ENCODE measurements around the gene ARRB2. TPM values are rescaled to one million over a fixed set of nuclear protein-coding genes. Genes with fewer than 3 reads are reported as not detected.
A peak's percentile ranks its signal among the peaks of the same experiment; 100 is the strongest.

Gene ARRB2
- total and polyA plus RNA-seq, 2 of the 13 experiments (the other 11 are each of a cell fraction or from before 2014, with no cell fraction given) = 21.5 to 49.2 TPM

DNA sequence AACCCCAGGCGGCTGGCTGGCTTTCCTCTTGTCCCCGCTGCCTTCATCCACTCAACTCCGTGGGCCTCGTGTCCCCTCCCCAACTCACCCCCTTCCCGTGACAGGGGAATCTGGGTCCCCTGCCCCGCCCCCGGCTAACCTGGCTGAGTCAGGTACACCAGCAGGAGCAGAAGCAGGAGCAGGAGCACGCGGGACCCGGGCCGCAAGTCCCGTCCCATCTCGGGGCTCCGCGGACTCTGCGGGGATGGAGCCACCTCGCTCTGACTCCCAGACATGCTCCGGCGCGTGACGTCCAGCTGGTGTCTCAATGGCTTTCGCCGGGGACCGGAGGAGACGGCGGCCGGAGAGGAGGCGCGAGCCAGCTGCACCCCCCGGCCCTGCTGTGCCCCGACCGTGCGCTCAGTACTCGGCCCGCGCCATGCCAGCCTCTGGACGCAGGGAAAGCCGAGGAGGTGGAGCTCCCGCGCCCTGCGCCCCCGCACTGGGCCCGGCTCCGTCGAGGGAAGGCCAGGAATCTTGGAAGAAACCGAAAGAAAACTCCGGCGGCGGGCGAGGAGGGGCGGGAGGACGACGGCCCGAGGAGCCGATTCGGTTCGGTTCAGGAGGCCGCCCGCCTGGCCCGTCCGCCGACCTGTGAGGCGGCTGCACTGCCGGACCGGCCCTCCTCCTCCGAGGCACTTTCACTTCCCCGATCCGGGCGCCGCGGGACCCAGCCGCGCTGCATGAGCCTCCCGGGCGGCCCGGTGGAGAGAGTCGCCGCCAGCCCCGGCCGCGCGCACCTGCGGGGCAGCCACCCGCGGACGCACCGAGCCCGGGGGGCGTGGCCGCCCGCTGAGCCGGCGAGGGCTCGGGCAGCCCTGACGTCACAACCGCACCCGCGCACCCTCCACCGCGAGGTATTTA, 28.9 kb downstream of the ARRB2 start, which contains the start of the genes CXCL16 and ZMYND15 (continued):
- TF ChIP-seq, protein P1, sequence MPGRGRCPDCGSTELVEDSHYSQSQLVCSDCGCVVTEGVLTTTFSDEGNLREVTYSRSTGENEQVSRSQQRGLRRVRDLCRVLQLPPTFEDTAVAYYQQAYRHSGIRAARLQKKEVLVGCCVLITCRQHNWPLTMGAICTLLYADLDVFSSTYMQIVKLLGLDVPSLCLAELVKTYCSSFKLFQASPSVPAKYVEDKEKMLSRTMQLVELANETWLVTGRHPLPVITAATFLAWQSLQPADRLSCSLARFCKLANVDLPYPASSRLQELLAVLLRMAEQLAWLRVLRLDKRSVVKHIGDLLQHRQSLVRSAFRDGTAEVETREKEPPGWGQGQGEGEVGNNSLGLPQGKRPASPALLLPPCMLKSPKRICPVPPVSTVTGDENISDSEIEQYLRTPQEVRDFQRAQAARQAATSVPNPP (CRISPR knock-in tag; IDR thresholded peaks at IDR 0.05) = no peak
- 0 out of 2 replicates have a peak, but pooled peaks have one; percentile 45 for TF ChIP-seq RARG (CRISPR knock-in tag; IDR thresholded peaks at IDR 0.05; ENCODE audit: low read depth)
- no peak for TF ChIP-seq NAIF1 (CRISPR knock-in tag; IDR thresholded peaks at IDR 0.05; ENCODE audit: borderline replicate concordance)
- no peak; the same call in 1 of the 2 replicates for TF ChIP-seq ZNF143 (CRISPR knock-in tag; IDR thresholded peaks at IDR 0.05)
- TF ChIP-seq, protein P2, sequence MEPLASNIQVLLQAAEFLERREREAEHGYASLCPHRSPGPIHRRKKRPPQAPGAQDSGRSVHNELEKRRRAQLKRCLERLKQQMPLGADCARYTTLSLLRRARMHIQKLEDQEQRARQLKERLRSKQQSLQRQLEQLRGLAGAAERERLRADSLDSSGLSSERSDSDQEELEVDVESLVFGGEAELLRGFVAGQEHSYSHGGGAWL (CRISPR knock-in tag; IDR thresholded peaks at IDR 0.05) = no peak; the same call in 1 of the 2 replicates
- TF ChIP-seq MED13 (CRISPR knock-in tag; IDR thresholded peaks at IDR 0.05) = no peak
- no peak; the same call in 1 of the 2 replicates for TF ChIP-seq ZNF841 (CRISPR knock-in tag; IDR thresholded peaks at IDR 0.05; ENCODE audit: borderline replicate concordance)
- TF ChIP-seq, protein P3, sequence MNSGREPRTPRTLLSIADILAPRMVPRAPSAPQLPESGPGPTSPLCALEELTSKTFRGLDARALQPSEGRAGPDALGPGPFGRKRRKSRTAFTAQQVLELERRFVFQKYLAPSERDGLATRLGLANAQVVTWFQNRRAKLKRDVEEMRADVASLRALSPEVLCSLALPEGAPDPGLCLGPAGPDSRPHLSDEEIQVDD (CRISPR knock-in tag; IDR thresholded peaks at IDR 0.05; ENCODE audit: borderline replicate concordance) = no peak
- 0 out of 2 replicates have a peak, but pooled peaks have one; percentile 40 for TF ChIP-seq HNRNPL (IDR thresholded peaks at IDR 0.05; ENCODE audit: low read depth, low read length)
- TF ChIP-seq SNRNP70 (IDR thresholded peaks at IDR 0.05; ENCODE audit: low read depth, low read length) = no peak
- peak; percentile 80; the same call in 1 of the 2 replicates for TF ChIP-seq MTF2 (CRISPR knock-in tag; IDR thresholded peaks at IDR 0.05; ENCODE audit: borderline replicate concordance)
- TF ChIP-seq MATR3 (CRISPR knock-in tag; IDR thresholded peaks at IDR 0.05) = no peak
- TF ChIP-seq, protein P4, sequence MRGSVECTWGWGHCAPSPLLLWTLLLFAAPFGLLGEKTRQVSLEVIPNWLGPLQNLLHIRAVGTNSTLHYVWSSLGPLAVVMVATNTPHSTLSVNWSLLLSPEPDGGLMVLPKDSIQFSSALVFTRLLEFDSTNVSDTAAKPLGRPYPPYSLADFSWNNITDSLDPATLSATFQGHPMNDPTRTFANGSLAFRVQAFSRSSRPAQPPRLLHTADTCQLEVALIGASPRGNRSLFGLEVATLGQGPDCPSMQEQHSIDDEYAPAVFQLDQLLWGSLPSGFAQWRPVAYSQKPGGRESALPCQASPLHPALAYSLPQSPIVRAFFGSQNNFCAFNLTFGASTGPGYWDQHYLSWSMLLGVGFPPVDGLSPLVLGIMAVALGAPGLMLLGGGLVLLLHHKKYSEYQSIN (CRISPR knock-in tag; IDR thresholded peaks at IDR 0.05; ENCODE audit: borderline replicate concordance) = no peak
- TF ChIP-seq ZSCAN29 (CRISPR knock-in tag; conservative IDR thresholded peaks at IDR 0.05) = no peak; the same call in 1 of the 2 replicates
- no peak for TF ChIP-seq HOXA9 (CRISPR knock-in tag; IDR thresholded peaks at IDR 0.05; ENCODE audit: borderline replicate concordance)
- TF ChIP-seq, protein P5, sequence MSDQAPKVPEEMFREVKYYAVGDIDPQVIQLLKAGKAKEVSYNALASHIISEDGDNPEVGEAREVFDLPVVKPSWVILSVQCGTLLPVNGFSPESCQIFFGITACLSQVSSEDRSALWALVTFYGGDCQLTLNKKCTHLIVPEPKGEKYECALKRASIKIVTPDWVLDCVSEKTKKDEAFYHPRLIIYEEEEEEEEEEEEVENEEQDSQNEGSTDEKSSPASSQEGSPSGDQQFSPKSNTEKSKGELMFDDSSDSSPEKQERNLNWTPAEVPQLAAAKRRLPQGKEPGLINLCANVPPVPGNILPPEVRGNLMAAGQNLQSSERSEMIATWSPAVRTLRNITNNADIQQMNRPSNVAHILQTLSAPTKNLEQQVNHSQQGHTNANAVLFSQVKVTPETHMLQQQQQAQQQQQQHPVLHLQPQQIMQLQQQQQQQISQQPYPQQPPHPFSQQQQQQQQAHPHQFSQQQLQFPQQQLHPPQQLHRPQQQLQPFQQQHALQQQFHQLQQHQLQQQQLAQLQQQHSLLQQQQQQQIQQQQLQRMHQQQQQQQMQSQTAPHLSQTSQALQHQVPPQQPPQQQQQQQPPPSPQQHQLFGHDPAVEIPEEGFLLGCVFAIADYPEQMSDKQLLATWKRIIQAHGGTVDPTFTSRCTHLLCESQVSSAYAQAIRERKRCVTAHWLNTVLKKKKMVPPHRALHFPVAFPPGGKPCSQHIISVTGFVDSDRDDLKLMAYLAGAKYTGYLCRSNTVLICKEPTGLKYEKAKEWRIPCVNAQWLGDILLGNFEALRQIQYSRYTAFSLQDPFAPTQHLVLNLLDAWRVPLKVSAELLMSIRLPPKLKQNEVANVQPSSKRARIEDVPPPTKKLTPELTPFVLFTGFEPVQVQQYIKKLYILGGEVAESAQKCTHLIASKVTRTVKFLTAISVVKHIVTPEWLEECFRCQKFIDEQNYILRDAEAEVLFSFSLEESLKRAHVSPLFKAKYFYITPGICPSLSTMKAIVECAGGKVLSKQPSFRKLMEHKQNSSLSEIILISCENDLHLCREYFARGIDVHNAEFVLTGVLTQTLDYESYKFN (CRISPR knock-in tag; conservative IDR thresholded peaks at IDR 0.05) = peak; percentile 21; the same call in 1 of the 2 replicates
- no peak for TF ChIP-seq FOXP1 (IDR thresholded peaks at IDR 0.05)
- TF ChIP-seq FOXP1 (CRISPR knock-in tag; IDR thresholded peaks at IDR 0.05) = no peak
- no peak for TF ChIP-seq CCDC6 (CRISPR knock-in tag; IDR thresholded peaks at IDR 0.05)

Data from HepG2 (cell line).